ENCODE results near the gene EFCAB8. TPM values are rescaled to one million over a fixed set of nuclear protein-coding genes. Genes with fewer than 3 reads are reported as not detected.

The EFCAB8 gene
- total and polyA plus RNA-seq, 4 donors = 0.25 TPM; not detected in 3

DNA sequence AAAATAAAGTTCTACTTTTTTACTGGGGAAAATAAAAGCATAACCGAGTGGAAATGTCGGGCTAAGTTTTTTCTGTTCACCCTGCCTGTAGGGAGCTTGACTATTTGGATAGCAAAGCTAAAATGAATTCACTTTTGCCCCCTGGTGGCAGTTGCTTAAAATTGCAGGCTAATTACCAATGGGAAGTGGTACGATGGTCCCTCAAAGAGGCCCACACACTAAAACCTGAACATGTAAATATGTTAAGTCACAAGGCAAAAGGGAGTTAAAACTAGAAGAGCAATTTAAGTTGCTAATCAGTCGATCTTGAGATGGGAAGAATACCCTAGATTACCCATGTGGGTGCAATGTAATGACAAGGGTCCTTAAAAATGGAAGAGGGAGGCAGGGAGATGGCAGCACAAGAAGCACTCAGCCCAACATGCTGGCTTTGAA lies 146.4 kb downstream of the EFCAB8 start:
- Histone ChIP-seq H3K27ac (ENCODE audit: low read depth in 1 of 2, low read length in 2 of 2) (no peak overlapping the region), H3K27me3 (ENCODE audit: control insufficient read depth in 4 of 4, insufficient read depth in 4 of 4, low read length in 3 of 4) (no peaks in the 10 kb centered on the region), H3K4me3 (ENCODE audit: low read depth in 1 of 3, low read length in 3 of 3) (no peak overlapping the region), H3K36me3 (ENCODE audit: control insufficient read depth in 4 of 4, insufficient read depth in 3 of 4, low read depth in 1 of 4, low read length in 3 of 4) (no peaks in the 10 kb centered on the region), H3K9me3 (ENCODE audit: control insufficient read depth in 4 of 4, low read length in 3 of 4) (peaks cover 0 to 2% (median 0%) of the 10 kb centered on the region in 4 donors), H3K9ac (ENCODE audit: low read depth in 1 of 2, low read length in 2 of 2) (no peak overlapping the region), H3K4me1 (ENCODE audit: control insufficient read depth in 4 of 4, insufficient read depth in 4 of 4, low read length in 3 of 4) (peaks cover 0 to 7% (median 1%) of the 10 kb centered on the region in 4 donors)
- DNase-seq (ENCODE audit: low spot score) = no peak
- TF ChIP-seq, protein P1, sequence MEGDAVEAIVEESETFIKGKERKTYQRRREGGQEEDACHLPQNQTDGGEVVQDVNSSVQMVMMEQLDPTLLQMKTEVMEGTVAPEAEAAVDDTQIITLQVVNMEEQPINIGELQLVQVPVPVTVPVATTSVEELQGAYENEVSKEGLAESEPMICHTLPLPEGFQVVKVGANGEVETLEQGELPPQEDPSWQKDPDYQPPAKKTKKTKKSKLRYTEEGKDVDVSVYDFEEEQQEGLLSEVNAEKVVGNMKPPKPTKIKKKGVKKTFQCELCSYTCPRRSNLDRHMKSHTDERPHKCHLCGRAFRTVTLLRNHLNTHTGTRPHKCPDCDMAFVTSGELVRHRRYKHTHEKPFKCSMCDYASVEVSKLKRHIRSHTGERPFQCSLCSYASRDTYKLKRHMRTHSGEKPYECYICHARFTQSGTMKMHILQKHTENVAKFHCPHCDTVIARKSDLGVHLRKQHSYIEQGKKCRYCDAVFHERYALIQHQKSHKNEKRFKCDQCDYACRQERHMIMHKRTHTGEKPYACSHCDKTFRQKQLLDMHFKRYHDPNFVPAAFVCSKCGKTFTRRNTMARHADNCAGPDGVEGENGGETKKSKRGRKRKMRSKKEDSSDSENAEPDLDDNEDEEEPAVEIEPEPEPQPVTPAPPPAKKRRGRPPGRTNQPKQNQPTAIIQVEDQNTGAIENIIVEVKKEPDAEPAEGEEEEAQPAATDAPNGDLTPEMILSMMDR (IDR thresholded peaks at IDR 0.05; ENCODE audit: low read depth, low read length, missing input control) = peak; percentile 23
- TF ChIP-seq, protein P2, sequence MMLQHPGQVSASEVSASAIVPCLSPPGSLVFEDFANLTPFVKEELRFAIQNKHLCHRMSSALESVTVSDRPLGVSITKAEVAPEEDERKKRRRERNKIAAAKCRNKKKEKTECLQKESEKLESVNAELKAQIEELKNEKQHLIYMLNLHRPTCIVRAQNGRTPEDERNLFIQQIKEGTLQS (IDR thresholded peaks at IDR 0.05) = no peak
- TF ChIP-seq FOXA1 (IDR thresholded peaks at IDR 0.05) (no peak), RAD21 (IDR thresholded peaks at IDR 0.05) (peak in 1 of 2 donors; percentile 14)
- 75% methylated on average over 4 of the region's 4 CpGs for WGBS

GRCh38 chr20:33005908-33006775 lies 147.4 kb downstream of the EFCAB8 start:
- no peak overlapping the region for H3K27ac ChIP-seq (ENCODE audit: low read depth in 1 of 2, low read length in 2 of 2)
- 86% methylated on average over 8 of the region's 8 CpGs for WGBS
- H3K4me3 ChIP-seq (ENCODE audit: low read depth in 1 of 3, low read length in 3 of 3) = no peak overlapping the region
- TF ChIP-seq TAF1 (conservative IDR thresholded peaks at IDR 0.05) = no peak
- no peak for TF ChIP-seq HNF4G (IDR thresholded peaks at IDR 0.05)
- no peak for TF ChIP-seq FOXA2 (IDR thresholded peaks at IDR 0.05)
- TF ChIP-seq MAX (IDR thresholded peaks at IDR 0.05) = no peak
- no peak for TF ChIP-seq HNF4A (conservative IDR thresholded peaks at IDR 0.05)
- TF ChIP-seq, protein P3, sequence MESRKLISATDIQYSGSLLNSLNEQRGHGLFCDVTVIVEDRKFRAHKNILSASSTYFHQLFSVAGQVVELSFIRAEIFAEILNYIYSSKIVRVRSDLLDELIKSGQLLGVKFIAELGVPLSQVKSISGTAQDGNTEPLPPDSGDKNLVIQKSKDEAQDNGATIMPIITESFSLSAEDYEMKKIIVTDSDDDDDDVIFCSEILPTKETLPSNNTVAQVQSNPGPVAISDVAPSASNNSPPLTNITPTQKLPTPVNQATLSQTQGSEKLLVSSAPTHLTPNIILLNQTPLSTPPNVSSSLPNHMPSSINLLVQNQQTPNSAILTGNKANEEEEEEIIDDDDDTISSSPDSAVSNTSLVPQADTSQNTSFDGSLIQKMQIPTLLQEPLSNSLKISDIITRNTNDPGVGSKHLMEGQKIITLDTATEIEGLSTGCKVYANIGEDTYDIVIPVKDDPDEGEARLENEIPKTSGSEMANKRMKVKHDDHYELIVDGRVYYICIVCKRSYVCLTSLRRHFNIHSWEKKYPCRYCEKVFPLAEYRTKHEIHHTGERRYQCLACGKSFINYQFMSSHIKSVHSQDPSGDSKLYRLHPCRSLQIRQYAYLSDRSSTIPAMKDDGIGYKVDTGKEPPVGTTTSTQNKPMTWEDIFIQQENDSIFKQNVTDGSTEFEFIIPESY (IDR thresholded peaks at IDR 0.05) = no peak
- no peak for TF ChIP-seq NR2F2 (IDR thresholded peaks at IDR 0.05)
- no peak for TF ChIP-seq RAD21 (IDR thresholded peaks at IDR 0.05)
- TF ChIP-seq SP1 (IDR thresholded peaks at IDR 0.05) = no peak
- no peak for TF ChIP-seq EGR1 (IDR thresholded peaks at IDR 0.05; ENCODE audit: low read depth in 2 of 2)
- TF ChIP-seq RXRA (IDR thresholded peaks at IDR 0.05) = no peak
- TF ChIP-seq, protein P1 (IDR thresholded peaks at IDR 0.05; ENCODE audit: low read depth, low read length, missing input control) = no peak
- TF ChIP-seq GABPA (IDR thresholded peaks at IDR 0.05 in 1 of 2, conservative IDR thresholded peaks at IDR 0.05 in 1 of 2) = no peak
- TF ChIP-seq JUND (IDR thresholded peaks at IDR 0.05) = no peak
- no peak for TF ChIP-seq YY1 (IDR thresholded peaks at IDR 0.05)
- peaks cover 0 to 7% (median 1%) of the 10 kb centered on the region in 4 donors for H3K4me1 ChIP-seq (ENCODE audit: control insufficient read depth in 4 of 4, insufficient read depth in 4 of 4, low read length in 3 of 4)
- no peaks in the 10 kb centered on the region for H3K36me3 ChIP-seq (ENCODE audit: control insufficient read depth in 4 of 4, insufficient read depth in 3 of 4, low read depth in 1 of 4, low read length in 3 of 4)
- H3K9me3 ChIP-seq (ENCODE audit: control insufficient read depth in 4 of 4, low read length in 3 of 4) = peaks cover 0 to 2% (median 0%) of the 10 kb centered on the region in 4 donors
- H3K27me3 ChIP-seq (ENCODE audit: control insufficient read depth in 4 of 4, insufficient read depth in 4 of 4, low read length in 3 of 4) = no peaks in the 10 kb centered on the region
- DNase-seq (ENCODE audit: low spot score) = no peak
- no peak overlapping the region for H3K9ac ChIP-seq (ENCODE audit: low read depth in 1 of 2, low read length in 2 of 2)

All from liver (tissue), 9 donors.